Gastrocnemius medialis (tissue), 4 donors: ENCODE measurements around the gene LCE2C. TPM values are rescaled to one million over a fixed set of nuclear protein-coding genes. Genes with fewer than 3 reads are reported as not detected.
"Not testable (repeated sequence)": the region's sequence is repeated elsewhere in the genome, so short reads cannot be mapped to it uniquely, and the experiment has no call there.

ENCODE experiments used
- ATAC-seq, 2 donors: fragments of 150-250 bp; one replicate each; pipeline ENCODE4 v1.9.1; 2016
- DNase-seq, 2 donors: peaks; one replicate each; pipeline ENCODE4 v3.0.0-alpha.2; 2019
- H3K27ac ChIP-seq, 4 donors: fragments of 200-600 bp; sonication (generic); 1 replicate in 1 of 4; 2 replicates in 3 of 4; pipeline ENCODE4 v1.5.1; 2016 to 2018; ENCODE audit warnings: mild to moderate bottlenecking in 2 of 4, moderate library complexity in 1 of 4
- H3K27me3 ChIP-seq, 3 donors: fragments of 200-600 bp; sonication (generic) in 2 of 3; 1 replicate in 1 of 3; 2 replicates in 2 of 3; pipeline versions ENCODE4 v1.5.1 to v1.6.0; 2016 to 2019; ENCODE audit warnings: mild to moderate bottlenecking in 1 of 3, moderate library complexity in 1 of 3
- H3K36me3 ChIP-seq, 2 donors: fragments of 200-600 bp; sonication (generic) in 1 of 2; one replicate each; pipeline ENCODE4 v1.5.1; 2017 to 2018
- H3K4me1 ChIP-seq, 2 donors: fragments of 200-600 bp; sonication (generic) in 1 of 2; one replicate each; pipeline ENCODE4 v1.5.1; 2016 to 2017; ENCODE audit warnings: mild to moderate bottlenecking in 2 of 2
- H3K4me3 ChIP-seq, 4 donors: fragments of 200-600 bp; sonication (generic) in 3 of 4; 1 replicate in 1 of 4; 2 replicates in 3 of 4; pipeline ENCODE4 v1.5.1; 2016 to 2019; ENCODE audit warnings: mild to moderate bottlenecking in 2 of 4
- H3K9me3 ChIP-seq, 3 donors: fragments of 200-600 bp; sonication (generic) in 2 of 3; 1 replicate in 1 of 3; 2 replicates in 2 of 3; pipeline ENCODE4 v1.5.1; 2016 to 2019
- POLR2A ChIP-seq, 2 donors: fragments of 450-650 bp; IDR thresholded peaks; one replicate each; pipeline ENCODE4 v1.6.1; 2017; ENCODE audit warnings: antibody characterized with exemption in 2 of 2, mild to moderate bottlenecking in 2 of 2, moderate library complexity in 2 of 2
- in situ Hi-C, 4 donors: fragments of 200-750 bp; cut with MboI; loops; one replicate each; pipeline versions ENCODE4 v1.15.0 to v1.8.0; 2017; ENCODE audit warnings: low sequenced_read_pairs in 4 of 4
- intact Hi-C: fragments of 100-400 bp; cut with DNase I; formaldehyde crosslinking; loops from one replicate; pipeline ENCODE4 v1.15.1; 2023; ENCODE audit warnings: low total_unique reads
- total RNA-seq, 4 donors: library from RNA; depleted of rRNA; stranded (reverse); fragments of >200 nt; gene quantifications; one replicate each; pipeline versions ENCODE4 v1.1.0 to v1.2.3, GENCODE V29; 2016
- TF ChIP-seq, protein P1 (sequence below), 5 experiments: fragments of 450-650 bp in 3 of 5; fragments of 200-600 bp in 2 of 5; sonication (generic) in 2 of 5; IDR thresholded peaks in 4 of 5; conservative IDR thresholded peaks in 1 of 5; 1 replicate in 4 of 5; 2 replicates in 1 of 5; pipeline ENCODE4 v1.5.1; 2016 to 2019; ENCODE audit warnings: antibody characterized with exemption in 5 of 5, mild to moderate bottlenecking in 3 of 5, moderate library complexity in 3 of 5

The LCE2C gene
- not detected for total RNA-seq

DNA sequence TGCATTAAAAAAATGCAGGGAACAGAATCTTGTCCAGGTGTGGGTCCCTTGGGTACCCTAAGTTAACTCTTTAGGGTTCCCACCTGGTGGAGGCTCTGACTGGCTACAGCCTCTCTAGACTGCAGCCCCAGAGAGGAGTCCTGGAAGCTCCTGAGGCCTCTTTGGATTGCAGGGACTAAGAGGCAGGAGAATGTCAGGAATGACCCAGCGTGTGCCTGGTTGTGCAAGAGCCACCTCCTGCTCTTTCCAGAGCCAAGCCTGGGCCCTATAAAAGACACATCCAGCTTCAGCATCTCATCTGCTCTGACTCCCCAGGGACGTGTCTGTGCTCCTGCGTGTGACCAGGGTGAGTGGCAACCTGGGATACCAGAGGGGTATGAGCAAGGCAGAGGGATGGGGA lies at the start of gene LCE2C:
TSS of gene LCE2C (plus strand) at position 297 of the 400 bp plus-strand sequence. CDS start 737 bp downstream, outside the sequence.
- H3K4me3 ChIP-seq, H3K9me3 ChIP-seq, in situ Hi-C loops, H3K4me1 ChIP-seq, DNase-seq, H3K36me3 ChIP-seq, H3K27me3 ChIP-seq, intact Hi-C loops, H3K27ac ChIP-seq, ATAC-seq: not testable (repeated sequence)

- Histone ChIP-seq H3K27ac (no peak overlapping the region), H3K4me3 (no peak overlapping the region), H3K36me3 (no peaks in the 10 kb centered on the region), H3K4me1 (no peaks in the 10 kb centered on the region), H3K27me3 (no peaks in the 10 kb centered on the region), H3K9me3 (no peaks in the 10 kb centered on the region)
- TF ChIP-seq, protein P1, sequence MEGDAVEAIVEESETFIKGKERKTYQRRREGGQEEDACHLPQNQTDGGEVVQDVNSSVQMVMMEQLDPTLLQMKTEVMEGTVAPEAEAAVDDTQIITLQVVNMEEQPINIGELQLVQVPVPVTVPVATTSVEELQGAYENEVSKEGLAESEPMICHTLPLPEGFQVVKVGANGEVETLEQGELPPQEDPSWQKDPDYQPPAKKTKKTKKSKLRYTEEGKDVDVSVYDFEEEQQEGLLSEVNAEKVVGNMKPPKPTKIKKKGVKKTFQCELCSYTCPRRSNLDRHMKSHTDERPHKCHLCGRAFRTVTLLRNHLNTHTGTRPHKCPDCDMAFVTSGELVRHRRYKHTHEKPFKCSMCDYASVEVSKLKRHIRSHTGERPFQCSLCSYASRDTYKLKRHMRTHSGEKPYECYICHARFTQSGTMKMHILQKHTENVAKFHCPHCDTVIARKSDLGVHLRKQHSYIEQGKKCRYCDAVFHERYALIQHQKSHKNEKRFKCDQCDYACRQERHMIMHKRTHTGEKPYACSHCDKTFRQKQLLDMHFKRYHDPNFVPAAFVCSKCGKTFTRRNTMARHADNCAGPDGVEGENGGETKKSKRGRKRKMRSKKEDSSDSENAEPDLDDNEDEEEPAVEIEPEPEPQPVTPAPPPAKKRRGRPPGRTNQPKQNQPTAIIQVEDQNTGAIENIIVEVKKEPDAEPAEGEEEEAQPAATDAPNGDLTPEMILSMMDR (IDR thresholded peaks at IDR 0.05 in 4 of 5, conservative IDR thresholded peaks at IDR 0.05 in 1 of 5) = no peak
- TF ChIP-seq POLR2A (IDR thresholded peaks at IDR 0.05) = no peak
- no peak for ATAC-seq
- no peak for DNase-seq
- in situ Hi-C loops = loop anchor here in 1 of 4 donors (10.0 kb wide), 1 partner anchor 52 kb away; no protein-coding TSS in a partner anchor
- intact Hi-C loops = no loop called here
Measured at GRCh38 chr1:152626744-152627143, 48.3 kb upstream of the LCE2C start.

DNA sequence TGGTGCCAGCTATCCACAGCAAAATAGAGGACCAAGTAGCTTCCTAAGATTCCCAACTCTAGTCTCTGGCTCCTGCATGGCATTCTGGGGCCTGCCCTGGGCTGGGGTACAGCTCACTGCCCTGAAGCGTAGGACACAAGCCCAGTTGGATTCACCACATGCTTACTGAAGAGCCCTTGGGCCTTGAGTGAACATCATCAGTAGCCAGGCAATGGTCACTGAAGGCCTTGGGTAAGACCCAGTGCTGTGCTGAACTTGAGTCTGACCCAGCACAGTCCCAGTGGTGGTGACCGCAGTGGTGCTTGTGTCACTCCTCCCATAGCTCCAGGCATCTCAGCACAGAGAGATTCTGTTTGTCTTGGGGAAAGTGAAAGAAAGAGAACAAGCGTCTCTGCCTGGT lies 44.5 kb upstream of the LCE2C start:
- Histone ChIP-seq H3K27me3 (no peaks in the 10 kb centered on the region), H3K4me1 (no peaks in the 10 kb centered on the region), H3K4me3 (no peak overlapping the region), H3K36me3 (no peaks in the 10 kb centered on the region), H3K27ac (no peak overlapping the region), H3K9me3 (no peaks in the 10 kb centered on the region)
- in situ Hi-C loops = no loop called here
- TF ChIP-seq POLR2A (IDR thresholded peaks at IDR 0.05) = no peak
- TF ChIP-seq, protein P1 (IDR thresholded peaks at IDR 0.05 in 4 of 5, conservative IDR thresholded peaks at IDR 0.05 in 1 of 5) = no peak
- intact Hi-C loops = no loop called here
- ATAC-seq = no peak
- DNase-seq = no peak

- intact Hi-C loops = no loop called here
- Histone ChIP-seq H3K36me3 (no peaks in the 10 kb centered on the region), H3K27ac (no peak overlapping the region), H3K27me3 (no peaks in the 10 kb centered on the region), H3K9me3 (no peaks in the 10 kb centered on the region), H3K4me3 (no peak overlapping the region), H3K4me1 (no peaks in the 10 kb centered on the region)
- no peak for TF ChIP-seq POLR2A (IDR thresholded peaks at IDR 0.05)
- ATAC-seq = no peak
- DNase-seq = no peak
- in situ Hi-C loops = no loop called here
Measured at GRCh38 chr1:152640351-152640750, 34.7 kb upstream of the LCE2C start.

- no peak overlapping the region for H3K4me3 ChIP-seq
Measured at GRCh38 chr1:152643945-152644344, 31.1 kb upstream of the LCE2C start.

More at GRCh38 chr1:152643945-152644344, 31.1 kb upstream of the LCE2C start:
- in situ Hi-C loops (no loop called here), intact Hi-C loops (no loop called here)
- H3K27me3 ChIP-seq = no peaks in the 10 kb centered on the region
- no peak for ATAC-seq
- H3K9me3 ChIP-seq = no peaks in the 10 kb centered on the region
- H3K27ac ChIP-seq = no peak overlapping the region
- no peak for TF ChIP-seq POLR2A (IDR thresholded peaks at IDR 0.05)
- TF ChIP-seq, protein P1 (IDR thresholded peaks at IDR 0.05 in 4 of 5, conservative IDR thresholded peaks at IDR 0.05 in 1 of 5) = no peak
- H3K4me1 ChIP-seq = no peaks in the 10 kb centered on the region
- no peaks in the 10 kb centered on the region for H3K36me3 ChIP-seq
- no peak for DNase-seq
